NCI-H2196 (cell line): ENCODE measurements around the gene AP1S1.

Experiments used
- DNase-seq: peaks from one replicate; lab custom pipeline; 2025; ENCODE audit not compliant: unreplicated experiment; lab: John Stamatoyannopoulos, UW

The AP1S1 gene

GRCh38 chr7:101156277-101156676, 2.0 kb downstream of the AP1S1 start:
- DNase-seq, result no peak

GRCh38 chr7:101156866-101157589, 2.8 kb downstream of the AP1S1 start:
- DNase-seq, result no peak

DNA sequence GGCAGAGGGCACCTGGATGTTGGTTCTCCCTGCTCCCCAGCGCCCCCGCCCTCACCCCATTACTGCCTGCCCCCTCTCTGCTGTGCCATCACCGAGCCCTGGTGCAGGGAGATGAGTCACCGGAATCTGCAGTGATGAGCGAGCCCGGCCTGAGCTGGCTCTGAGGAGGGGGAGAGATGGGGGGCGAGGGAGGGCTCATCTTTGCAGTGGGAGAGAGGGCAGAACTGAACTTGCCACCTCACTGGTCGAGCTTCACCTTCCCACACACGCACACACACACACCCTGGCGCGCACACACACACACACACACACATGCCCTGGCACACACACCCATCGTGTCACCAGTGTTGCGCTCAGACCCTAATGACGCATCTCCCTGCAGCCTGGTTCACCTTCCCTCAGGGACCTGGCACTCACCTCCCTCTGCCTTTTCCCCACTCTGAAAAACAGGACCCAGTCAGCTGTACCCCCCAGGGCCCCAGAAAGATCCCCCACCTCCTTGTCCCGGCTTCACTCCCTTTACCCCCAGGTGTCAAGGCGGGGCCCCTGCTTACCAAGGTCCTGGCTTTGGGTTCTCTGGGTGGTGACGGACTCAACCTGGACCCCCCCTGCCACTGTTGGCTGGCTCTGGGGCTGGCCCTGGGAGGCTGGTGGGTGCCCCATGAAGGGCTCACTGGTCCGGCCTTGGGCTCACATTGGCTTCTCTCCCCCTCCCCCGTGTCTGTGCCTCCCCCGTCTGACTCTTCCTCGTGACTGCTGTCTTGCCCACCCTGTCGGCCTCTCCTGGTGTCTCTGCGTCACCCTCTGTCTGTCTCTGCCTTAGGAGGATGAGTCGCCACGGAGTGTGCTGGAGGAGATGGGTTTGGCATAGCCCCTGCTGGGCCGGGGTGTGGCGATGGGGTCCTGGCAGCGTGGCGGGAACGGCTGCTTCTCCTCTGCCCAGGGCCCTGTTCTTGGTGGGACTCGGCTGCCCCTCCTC, 5.7 kb downstream of the AP1S1 start:
- no peak for DNase-seq

DNA sequence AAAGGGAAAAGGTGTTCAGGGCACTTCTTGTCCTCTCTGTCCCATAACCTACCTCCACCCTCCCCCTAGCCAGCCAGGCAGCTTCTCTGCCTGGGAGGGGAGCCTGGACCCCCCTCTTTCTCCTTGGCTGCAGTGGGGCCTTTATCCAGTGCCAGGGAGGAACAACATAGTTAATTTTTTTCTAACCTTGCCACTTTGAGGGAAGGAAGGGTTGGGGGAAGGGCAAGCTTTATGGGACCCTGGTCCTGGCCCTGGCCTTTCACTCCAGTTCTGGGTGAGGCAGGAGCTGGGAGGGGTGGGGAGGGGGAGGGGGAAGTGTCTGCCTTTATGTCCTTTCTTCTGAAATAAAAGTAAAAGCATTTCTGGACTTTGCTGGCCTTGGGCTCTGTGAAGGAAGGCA, 6.6 kb downstream of the AP1S1 start:
- DNase-seq, result no peak

DNA sequence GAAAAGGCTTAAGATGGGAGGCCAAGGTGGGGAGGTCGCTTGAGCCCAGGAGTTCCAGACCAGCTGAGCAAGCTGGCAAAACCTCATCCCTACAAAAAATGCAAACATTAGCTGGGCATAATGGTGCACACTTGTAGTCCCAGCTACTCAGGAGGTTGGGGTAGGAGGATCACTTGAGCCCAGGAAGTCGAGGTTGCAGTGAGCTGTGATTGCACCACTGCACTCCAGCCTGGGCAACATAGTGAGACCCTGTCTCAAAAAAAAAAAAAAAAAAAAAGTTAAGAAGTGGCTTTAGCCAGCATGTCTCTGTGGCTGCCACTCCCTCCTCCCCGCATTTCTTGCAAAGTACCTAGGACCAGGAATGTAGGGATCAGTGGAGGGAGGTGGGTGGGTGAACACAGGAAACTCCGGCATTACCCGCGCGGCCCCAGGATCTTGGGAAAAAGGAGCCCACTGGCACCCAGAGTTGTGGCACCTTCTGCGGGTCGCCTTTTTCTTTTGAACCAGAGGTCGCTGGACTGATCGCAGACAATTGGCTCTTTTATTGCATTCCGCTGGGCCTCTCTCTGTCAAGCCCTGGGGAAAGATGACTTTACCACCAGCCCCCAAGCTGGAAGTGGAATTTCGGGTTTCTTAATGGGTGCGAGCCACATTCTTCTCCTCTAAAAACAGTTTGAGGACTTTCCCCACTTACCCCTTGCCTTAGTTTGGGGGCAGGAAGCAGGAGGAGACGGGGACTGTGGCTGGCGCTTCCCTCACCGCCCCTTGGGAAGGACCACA, 7.6 kb downstream of the AP1S1 start:
- DNase-seq, result no peak

DNA sequence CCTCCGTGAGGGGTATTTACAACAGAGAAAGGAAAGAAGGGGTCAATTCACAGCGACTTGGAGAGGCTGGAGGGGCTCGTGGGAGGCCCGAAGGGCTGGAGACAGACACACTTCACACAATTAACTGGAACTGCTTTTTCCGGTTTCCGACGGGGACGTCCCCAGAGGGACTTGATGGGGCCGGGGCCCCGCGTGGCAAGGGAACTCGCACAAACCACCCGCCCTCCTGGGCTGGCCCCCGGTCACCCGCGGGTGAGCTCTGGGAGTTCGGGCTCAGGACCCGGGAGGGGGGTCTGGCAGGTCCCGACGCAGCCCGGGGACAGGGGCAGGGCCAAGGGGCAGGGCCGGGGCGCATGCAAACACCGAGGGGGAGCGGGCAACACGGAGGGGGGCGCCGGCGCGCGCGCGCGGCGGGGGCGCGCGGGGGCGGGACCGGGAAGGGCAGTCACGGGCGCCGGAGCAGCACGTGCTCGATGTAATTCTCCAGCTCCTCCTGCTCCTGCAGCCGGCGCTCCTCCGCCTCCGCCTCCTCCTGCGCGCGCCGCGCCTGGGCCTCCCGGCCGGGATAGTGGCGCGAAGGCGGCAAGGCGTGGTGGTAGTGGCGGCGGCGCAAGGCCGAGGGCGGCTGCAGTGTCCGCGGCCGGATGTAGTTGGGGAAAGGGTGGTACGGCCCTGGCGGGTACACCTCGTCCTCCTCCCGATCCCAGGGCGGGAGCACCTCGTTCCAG, 8.4 kb downstream of the AP1S1 start:
- DNase-seq, result peak; percentile 83

DNA sequence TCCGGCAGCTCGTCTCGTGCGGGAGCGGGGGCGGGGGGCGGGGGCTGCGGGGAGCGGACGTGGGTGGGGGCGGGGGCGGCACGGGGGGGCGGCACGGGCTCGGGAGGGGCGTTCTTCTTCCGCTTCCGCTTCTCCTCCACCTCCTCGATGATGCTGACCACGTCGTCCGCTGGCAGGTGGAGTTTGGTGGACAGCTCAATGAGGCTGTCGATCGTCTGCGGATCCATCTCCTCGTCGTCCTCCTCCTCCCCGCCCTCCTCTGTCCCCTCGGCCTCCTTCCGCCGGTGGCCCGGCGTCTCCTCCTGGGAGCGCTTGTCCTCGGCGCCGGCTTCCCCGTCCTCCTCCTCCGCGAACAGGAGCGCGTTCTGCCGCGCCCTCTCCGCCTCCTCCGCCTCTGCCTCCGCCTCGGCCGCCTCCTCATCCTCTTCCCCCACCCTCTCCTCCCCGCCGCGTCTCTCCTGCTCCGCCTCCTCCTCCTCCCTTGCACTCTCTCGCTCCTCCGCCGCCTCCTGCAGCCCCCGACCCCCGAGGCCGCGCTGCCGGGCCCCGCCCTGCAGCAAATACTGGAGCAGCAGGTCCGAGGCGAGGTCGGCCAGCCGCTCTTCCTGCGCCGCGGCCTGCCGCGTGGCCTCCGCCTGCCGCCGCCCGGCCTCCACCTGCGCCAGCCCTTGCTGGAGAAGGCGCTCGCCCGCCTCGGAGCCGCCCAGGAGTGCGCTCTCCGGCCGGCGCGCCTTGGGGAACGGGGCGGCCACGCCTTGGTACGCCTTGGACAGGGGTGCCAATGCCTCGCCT, 9.2 kb downstream of the AP1S1 start:
- DNase-seq, result peak; percentile 80

- peak; percentile 16 for DNase-seq
Observed at GRCh38 chr7:101164071-101164840, 10.0 kb downstream of the AP1S1 start.

DNA sequence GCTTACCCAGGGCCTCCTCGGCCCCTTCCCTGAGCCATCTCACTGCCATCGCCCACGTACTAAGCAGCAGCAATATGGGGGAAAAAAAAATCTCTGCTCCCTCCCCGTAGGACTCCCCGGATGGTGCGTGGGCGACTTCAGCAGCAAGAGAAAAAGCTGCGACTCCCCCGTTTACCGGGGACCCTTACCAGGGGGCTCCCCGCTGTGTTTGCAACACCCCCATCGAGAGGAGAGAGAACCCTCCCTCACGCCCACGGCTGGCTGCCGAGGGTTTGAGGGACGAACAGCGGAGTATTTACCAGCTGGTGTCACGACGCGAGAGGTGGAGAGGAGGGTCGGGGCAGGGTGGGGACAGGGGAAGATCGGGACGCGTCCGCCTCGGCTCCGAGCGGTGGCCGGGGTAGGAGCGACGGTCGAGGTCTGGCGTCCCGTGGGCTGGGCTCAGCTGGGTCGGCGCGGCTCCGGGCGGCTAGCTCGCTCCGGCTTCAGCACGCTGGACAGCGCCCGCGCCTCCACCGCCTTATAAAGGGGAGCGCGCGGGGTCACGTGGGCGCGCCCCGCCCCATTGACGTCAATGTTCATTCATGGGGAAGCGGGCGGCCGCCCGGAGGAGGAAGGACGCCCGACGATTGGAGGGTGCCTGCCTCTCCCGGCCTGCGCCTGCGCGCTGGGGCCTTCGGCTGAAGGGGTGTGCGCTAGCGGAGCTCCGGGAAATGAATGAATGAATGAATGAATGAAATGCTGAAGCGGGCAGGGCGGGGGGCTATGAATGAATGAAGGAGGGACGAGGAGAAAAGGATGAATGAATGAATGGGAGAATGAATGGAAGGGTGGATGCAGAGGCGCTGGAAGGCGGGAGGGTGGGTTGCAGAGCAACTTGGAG, 11.0 kb downstream of the AP1S1 start, which contains the start of gene VGF:
VGF (minus strand) TSS at position 495 of the 883 bp plus-strand sequence. CDS start 726 bp downstream, outside the sequence.
- DNase-seq, result peak; percentile 99

GRCh38 chr7:101165958-101166647, 11.8 kb downstream of the AP1S1 start:
- no peak for DNase-seq

DNA sequence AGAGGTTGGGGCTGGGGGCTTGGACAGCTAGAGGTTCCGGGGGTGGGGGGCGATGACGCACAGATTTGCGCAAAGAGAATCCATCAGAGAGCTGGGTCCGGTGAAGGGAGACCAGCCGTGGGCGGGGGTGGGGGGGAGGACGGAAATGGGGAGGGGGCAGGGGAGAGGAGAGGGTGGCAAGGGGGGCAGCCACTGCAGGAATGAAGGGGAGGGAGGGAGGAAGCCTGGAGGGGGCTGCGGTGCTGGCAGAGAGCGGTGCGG, 12.3 kb downstream of the AP1S1 start:
- no peak for DNase-seq

DNA sequence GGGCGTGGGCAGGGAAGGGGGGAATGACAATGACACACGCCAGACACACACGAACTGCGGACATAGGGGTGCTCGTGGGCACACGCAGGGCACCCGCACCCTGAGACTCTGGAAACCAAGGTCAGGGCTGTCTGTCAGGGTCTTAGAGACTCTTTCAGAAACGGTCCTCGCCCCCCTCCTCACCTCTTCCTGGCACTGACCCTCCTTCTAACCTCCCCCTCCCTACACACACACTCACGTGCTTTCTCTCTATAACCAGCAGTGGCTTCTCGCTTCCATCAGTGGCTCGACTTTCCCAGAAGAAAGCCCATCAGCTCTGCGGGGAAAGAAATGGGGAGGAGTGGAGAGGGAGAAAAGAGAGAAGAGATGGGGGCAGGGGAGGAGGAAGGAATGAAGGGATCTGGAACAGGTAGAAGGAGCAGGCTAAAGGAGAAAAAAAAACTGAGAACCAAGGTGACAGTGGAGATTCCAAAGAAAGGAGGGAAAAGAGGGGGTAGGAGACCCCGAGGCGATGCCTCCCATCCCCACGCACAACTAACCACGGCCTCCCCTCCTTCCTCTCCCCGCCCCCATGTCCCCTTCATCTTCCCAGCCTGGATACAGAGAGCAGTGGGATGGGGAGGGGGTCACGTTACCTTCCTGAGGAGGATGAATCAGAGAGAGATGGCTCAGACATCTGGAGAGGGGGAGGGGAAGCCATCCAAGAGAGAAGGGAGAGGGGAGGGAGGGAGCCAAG, 12.8 kb downstream of the AP1S1 start:
- DNase-seq, result peak; percentile 13

DNA sequence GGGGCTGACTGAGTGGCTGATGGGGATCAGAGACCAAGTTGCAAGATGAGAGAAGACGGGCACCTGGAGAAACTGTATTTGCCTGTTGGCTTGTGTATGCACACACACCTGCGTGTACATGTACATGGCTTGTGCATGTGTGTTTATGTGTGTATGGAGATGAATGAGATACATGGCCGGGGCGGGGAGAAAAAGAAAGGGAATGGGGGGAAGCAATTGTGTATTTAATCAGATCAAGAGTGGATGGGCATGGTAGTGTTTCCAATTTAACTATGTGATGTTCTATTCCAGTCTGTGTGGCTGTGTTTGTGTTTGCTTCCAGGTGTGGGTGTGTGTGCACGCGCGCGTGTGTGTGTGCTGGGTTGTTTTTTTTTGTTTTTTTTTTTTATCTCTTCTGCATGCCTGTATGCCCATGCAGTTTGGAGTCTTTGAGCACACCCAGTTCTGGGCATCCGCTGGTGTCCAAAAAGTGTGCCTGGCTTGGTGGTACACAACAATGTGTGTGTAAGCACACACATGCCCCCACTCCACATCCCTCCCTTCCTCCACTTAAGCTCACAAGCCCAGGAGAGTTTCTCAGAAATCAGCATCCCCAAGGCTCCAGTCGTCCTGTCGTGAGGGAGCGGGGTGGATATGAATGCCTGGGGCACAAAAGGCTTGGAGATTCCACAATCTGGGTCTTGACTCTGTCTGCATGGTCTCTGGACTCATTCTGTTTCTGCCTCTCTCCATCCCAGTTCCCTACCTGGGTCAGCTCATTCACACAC, 13.6 kb downstream of the AP1S1 start:
- no peak for DNase-seq

GRCh38 chr7:101168412-101169049, 14.3 kb downstream of the AP1S1 start:
- DNase-seq, result no peak

DNA sequence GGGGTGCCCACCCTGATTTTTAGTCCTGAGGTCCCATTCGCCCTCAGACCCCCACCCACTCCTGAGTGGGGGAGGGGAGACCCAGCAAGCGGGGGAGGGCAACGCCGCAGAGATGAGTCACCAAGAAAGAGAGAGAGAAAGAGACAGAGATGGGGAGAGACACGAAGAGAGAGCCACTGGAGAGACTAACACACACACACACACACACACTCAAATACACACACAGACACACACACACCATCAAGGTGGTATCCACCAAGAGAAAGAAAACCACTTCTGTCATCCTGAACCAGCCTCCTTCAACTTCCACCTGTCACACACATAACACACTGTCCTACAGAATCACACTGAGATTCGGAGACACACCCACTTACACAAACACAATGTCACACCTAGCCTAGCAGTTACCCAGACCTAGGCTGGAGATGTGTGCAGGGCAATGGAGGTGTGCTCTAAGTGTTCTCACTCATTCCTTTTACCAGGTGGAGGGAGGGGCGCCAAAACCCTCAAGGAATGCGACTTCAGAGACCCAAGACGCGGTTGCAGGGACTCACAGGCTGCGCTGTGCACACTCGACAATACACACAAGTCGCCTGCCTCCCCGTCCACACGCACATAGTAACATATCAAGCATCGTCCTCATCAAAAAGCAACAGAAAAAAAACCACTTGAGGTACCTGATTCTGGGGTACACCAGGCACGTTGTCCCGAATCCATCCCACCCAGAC, 15.0 kb downstream of the AP1S1 start:
- DNase-seq, result no peak
